T-helper 2 cell treated with Interferon-gamma antibody and Interleukin-4, amounts not matched to agents 100 ng/mL and 5 ng/mL, for 36 hours (primary cell): ENCODE data around the gene AWAT2. TPM values are rescaled to one million over a fixed set of nuclear protein-coding genes. Genes with fewer than 3 reads are reported as not detected.

ENCODE experiments used
- intact Hi-C: fragments of 100-400 bp; cut with micrococcal nuclease; formaldehyde crosslinking; loops from one replicate; pipeline ENCODE4 v1.15.1; 2023
- total RNA-seq: library from RNA; stranded (reverse); gene quantifications from 2 replicates; pipeline ENCODE4 v1.2.3, GENCODE V29; 2022

Gene AWAT2
- total RNA-seq, 1 donor from 2014 or later, result not detected

DNA sequence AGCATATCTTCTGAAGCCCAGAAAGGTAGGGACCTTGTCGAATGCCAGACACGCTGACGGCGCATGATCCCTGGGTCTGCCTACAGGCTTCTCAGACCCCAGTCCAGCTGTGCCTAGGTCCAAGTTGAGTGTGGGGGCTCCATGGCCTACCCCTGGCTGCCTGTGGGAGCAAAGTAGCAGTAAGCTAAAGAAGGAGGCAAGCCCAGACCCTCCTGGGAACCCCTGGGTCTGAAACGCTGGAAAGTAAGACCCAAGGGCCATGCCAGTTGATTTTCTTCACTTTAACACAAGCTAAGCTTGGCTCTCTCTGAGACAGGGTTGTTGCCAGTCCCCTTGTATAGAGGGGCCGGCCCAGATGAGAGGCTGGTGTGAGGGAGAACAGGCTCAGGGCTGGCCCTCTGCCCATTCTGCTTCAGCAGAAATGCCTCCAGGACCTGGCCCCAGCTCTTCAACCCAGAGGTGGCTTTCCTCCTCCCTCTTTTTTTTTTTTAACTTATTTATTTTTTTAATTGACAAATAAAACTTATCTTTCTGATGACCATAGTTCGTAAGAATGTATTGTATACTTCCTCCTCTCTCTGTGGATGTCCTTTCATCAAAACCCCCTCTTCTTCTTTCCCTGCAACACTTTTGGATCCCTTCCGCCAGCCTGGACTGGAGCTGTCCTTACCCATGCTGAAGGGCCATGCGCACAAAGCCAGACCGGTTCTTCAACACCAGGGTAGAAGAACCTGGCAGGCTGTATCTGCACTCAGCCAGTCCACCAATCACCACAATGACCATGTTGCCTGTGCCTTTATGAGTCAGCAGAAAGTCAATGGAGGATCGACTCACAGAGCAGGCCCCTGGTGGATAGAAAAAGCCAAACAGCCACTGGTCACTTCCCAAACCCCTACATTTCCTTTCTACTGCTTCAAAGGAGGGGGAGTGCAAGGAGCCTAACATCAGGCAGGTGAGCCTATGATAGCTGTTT is 7.1 kb downstream of the AWAT2 start:
- intact Hi-C loops, result no loop called here

DNA sequence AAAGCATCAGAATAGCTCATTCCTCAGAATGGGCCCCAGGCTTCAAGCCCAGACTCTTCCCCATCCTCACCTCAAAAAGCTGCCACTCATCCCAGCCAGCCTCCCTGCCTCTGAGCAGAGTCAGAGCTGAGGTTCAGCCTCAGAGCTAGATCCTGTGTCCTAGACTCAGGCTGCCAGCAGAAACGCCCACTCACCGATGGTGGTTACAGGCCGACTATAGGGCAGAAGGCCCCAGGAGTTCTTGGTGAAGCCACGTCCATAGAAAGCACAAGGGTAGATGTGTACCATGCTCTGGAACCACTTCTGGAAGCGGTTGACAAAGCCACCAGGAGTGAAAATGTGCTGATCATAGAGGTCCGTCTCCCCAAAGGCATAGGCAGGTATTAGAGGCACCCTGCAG is 7.7 kb downstream of the AWAT2 start:
- intact Hi-C loops, result no loop called here

- intact Hi-C loops, result loop anchor here (10.0 kb wide), 1 partner anchor 425 kb away; the partner anchor contains the start of gene EDA
Observed at GRCh38 chrX:70039758-70040157, 10.0 kb downstream of the AWAT2 start.

- intact Hi-C loops, result loop anchor here (10.0 kb wide), 1 partner anchor 424 kb away; the partner anchor contains the start of gene EDA
Observed at GRCh38 chrX:70038951-70039350, 10.8 kb downstream of the AWAT2 start.

- intact Hi-C loops, result loop anchor here (10.0 kb wide), 1 partner anchor 424 kb away; the partner anchor contains the start of gene EDA
Observed at GRCh38 chrX:70038515-70038914, 11.2 kb downstream of the AWAT2 start.

GRCh38 chrX:70034646-70035045 is 15.1 kb downstream of the AWAT2 start:
- intact Hi-C loops, result loop anchor here (10.0 kb wide), 1 partner anchor 420 kb away; the partner anchor contains the start of gene EDA

DNA sequence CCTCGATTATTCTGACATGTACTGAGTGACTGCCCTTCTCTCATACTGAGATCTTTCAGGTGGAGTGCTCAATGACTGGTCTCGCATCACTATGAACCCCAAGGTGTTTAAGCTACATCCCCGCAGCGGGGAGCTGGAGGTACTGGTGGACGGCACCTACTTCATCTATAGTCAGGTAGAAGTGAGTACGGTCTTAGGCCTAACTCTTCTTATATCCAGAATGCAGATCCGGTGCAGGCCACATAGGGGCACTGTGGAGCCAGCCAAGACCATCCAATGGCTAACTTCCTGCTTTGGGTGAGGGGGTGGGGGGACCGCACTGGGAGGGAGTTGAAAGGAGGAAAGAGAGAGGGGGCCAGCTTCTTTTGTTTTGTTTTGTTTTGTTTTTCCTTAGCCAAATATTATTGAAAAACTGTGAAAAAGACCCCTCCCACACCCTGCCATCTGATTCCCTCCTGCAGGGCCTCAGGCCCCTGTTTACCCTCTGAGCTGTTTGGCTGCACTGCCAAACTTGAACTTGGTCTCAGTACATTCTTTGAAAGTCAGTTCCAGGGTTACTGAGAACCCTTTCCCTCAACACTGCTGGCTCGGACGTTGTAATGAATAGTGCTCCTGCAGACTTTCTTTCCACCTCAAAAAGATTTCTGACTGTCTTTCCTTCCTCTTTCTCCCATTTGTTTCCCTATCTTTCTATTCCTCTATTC is 16.2 kb downstream of the AWAT2 start:
- intact Hi-C loops, result loop anchor here (1.0 to 10.0 kb wide), 2 partner anchors 64 to 419 kb away; partner anchors contain the start of gene EDA

- intact Hi-C loops, result loop anchor here (1.0 to 10.0 kb wide), 2 partner anchors 65 to 418 kb away; partner anchors contain the start of gene EDA
Observed at GRCh38 chrX:70032792-70033191, 16.9 kb downstream of the AWAT2 start.

DNA sequence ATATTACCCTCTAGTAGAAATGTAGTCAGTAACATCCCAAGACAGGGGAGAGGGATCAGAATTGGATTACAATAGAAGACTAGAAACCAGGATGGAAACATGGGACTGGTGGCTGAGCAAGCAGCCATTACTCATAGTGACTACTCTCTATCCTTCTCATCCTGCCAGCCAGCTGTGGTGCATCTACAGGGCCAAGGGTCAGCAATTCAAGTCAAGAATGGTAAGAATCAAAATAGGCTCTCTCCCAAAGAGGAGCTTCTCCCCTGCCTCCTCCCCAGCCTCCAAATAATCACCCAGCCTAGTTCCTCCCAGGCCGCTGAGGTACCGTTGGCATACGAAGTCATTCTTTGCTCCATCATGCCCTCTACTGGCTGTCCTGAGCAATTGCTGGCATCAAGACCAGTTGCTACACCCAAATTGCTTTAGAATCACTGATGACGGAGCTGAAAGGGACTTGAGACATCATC is 19.4 kb downstream of the AWAT2 start:
- intact Hi-C loops, result loop anchor here (1.0 to 10.0 kb wide), 2 partner anchors 416 to 492 kb away; partner anchors contain the start of gene EDA

- intact Hi-C loops, result loop anchor here (1.0 to 10.0 kb wide), 2 partner anchors 415 to 492 kb away; partner anchors contain the start of gene EDA
Observed at GRCh38 chrX:70029863-70030262, 19.9 kb downstream of the AWAT2 start.

DNA sequence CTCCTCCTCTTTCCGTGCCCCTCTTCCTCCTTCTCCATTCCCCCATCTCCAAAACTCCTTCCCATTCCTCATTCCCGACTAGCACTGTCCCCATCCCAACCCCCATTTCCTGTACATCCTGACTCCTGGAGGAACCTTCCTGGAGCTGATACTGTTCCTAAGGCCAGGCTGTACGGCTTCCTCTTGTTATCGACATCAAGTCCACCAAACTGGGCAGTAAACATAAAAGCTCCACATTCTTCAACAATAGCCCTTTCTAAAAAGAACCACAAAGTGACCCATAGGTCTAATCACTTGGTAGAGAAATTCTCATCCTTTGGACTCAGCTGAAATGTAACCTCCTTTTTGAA is 22.9 kb downstream of the AWAT2 start:
- intact Hi-C loops, result no loop called here

- intact Hi-C loops, result no loop called here
Observed at GRCh38 chrX:70026112-70026850, 23.5 kb downstream of the AWAT2 start.

GRCh38 chrX:70025464-70025863 is 24.3 kb downstream of the AWAT2 start:
- intact Hi-C loops, result no loop called here

DNA sequence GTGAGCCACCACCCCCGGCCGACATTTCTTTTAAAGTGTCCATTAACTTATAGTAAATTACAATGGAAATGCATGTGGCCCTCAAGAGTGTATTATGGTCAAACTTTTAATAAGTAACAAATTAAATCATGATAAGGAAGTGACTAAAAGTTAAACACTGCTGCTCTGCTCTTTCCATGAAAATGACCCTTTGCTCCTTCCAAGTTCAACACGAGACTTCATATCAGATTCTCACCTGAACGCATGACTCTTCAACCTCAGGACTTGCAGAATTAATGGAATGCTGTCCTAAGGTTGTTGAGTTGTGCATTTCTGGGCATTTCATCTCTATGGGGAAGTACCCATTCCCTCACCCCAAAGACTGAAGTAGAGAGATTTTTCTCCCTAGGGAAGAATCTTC is 27.1 kb downstream of the AWAT2 start:
- intact Hi-C loops, result no loop called here

DNA sequence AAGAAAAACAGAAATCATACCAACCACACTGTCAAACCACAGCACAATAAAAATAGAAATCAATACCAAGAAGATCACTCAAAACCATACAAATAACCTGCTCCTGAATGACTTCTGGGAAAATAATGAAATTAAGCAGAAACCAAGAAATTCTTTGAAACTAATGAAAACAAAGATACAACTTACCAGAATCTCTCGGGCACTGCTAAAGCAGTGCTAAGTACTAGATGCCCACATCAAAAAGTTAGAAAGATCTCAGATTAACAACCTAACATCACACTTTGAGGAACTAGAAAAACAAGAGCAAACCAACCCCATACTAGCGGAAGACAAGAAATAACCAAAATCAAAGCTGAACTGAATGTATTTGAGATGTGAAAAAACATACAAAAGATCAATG is 33.2 kb downstream of the AWAT2 start:
- intact Hi-C loops, result no loop called here

- intact Hi-C loops, result no loop called here
Observed at GRCh38 chrX:70013466-70014381, 36.0 kb downstream of the AWAT2 start.

DNA sequence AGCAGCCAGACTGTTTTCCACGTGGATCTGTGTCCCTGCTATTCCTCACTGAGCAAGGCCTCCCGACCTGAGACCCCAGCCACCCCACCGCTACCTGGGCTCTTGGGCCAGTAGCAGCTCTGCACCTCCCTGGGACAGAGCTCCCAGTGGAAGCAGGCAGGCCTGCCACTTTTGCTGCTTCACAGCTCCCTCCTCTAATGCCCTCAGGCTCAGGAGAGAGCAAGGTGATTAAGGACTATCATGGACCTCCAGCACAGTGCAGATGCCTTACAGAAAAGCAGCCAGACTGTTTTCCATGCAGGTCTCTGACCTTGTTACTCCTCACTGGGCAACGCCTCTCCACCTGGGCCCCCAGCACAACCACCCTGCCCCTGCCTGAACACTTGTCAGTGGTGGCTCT is 37.0 kb downstream of the AWAT2 start:
- intact Hi-C loops, result no loop called here

GRCh38 chrX:70009970-70010369 is 39.8 kb downstream of the AWAT2 start:
- intact Hi-C loops, result no loop called here

DNA sequence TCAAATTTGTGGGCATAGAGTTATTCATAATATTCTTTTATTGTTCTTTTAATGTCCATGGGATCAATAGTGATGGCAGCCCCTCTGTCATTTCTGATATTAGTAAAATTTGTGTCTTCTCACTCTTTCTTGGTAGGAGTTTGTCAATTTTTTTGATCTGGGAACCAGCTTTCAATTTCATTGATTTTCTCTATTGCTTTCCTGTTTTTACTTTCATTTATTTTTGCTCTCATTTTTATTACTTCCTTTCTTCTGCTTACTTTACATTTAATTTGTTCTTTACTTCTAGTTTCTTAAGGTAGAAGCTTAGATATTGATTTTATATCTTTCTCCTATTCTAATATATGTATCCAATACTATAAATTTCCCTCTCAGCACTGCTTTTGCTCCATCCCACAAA is 40.7 kb downstream of the AWAT2 start:
- intact Hi-C loops, result no loop called here

DNA sequence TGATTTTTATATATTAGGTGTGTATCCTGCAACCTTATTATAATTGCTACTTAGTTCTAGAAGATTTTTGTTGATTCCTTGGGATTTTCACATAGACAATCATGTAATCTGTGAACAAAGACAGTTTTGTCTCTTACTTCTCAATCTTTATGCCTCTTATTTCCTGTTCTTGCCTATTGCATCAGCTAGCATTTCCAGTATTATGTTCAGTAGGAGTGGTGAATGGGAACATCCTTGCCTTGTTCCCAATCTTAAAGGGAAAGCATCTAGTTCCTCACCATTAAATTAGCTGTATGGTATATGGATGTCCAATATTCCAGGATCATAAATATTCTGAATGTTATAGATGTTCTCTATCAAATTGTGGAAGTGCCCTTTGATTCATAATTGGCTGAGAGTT is 41.8 kb downstream of the AWAT2 start:
- intact Hi-C loops, result no loop called here
